GM18868 (cell line): Measurements from ENCODE around the gene KCNK3.
"Not testable (repeated sequence)": the region's sequence is repeated elsewhere in the genome, so short reads cannot be mapped to it uniquely, and the experiment has no call there.

Experiments used
- ATAC-seq: cut with Tn5 transposase; IDR thresholded peaks from one replicate; pipeline ENCODE4 v1.9.1; 2021; ENCODE audit warnings: mild to moderate bottlenecking, moderate library complexity; ENCODE audit not compliant: unreplicated experiment

Gene KCNK3

GRCh38 chr2:26729311-26729710 lies 36.8 kb downstream of the KCNK3 start:
- no peak for ATAC-seq

DNA sequence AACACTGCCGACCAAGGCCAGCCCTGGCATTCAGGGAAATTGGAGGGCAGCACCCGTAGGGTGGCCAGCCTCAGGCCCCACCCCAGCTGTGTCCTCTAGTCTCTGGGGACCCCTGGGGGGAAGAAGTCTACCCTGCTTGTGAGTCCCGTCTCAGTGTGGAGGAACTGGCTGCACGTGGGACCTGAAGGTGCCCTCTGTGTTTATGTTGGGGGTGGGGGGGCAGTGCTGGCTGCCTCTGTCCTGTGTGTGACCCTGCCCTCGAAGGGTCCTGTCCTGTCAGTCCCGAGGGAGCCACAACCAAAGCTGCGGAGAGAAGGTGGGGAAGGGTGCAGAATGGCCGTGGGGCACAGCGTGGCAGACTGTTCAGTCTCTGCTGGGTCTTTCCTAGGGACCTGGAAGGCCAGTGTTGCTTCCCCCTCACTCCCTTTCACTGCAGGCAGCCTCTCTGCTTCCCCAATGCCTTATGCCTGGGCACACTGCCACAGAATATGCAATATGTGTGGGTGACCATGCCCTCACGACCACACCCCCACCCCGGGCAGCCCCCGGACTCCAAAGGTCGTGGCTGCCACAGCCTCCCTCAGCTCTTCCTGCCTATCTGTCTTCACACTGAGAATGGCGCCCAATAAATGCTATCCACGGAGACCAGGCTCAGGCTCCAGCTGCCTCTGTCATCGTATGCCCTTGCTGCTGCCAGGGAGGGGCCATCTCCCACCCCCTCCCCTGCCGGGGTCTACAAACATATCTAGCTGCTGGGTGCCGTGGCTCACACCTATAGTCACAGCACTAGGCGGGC lies 38.2 kb downstream of the KCNK3 start:
- no peak for ATAC-seq

DNA sequence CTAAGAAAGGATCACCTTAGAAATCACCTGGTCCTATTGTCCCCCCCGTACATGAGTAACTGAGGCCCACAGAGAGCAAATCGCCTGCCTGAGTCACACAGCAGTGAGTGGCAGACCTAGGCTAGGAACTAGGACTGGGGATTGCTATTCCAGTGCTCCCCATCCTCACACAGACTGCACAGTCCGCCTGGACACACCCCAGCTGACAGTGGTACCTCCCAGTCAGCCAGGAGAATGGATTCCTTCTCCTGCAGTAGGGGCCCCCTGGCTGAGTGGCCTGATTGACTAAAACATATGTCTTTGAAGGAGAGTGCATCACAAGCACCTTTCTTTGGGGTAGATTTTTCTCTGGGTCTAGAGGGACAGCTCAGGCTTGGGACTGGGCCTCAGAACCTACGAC lies 39.2 kb downstream of the KCNK3 start:
- ATAC-seq: no peak

GRCh38 chr2:26732446-26732845 lies 39.9 kb downstream of the KCNK3 start:
- no peak for ATAC-seq

DNA sequence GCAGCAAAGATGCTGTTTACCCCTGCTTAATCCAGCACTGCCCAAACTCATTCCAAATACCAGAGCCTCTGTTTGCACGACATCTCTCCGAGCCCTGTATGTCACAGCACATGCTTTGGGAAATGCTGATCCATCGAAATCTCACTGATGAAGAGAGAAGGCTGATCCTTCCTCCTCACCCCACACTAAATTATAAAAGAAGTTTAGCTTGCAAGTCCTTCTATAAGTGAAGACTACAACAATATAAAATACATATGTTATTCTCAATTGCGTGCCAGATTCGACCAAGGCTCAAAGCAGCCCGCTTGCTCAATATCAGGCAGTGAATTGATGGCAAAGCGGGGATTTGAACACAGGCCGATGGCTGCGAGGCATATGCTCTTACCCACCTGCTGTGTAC lies 40.9 kb downstream of the KCNK3 start:
- ATAC-seq: no peak

- ATAC-seq: no peak
Measured at GRCh38 chr2:26735097-26735496, 42.6 kb downstream of the KCNK3 start.

DNA sequence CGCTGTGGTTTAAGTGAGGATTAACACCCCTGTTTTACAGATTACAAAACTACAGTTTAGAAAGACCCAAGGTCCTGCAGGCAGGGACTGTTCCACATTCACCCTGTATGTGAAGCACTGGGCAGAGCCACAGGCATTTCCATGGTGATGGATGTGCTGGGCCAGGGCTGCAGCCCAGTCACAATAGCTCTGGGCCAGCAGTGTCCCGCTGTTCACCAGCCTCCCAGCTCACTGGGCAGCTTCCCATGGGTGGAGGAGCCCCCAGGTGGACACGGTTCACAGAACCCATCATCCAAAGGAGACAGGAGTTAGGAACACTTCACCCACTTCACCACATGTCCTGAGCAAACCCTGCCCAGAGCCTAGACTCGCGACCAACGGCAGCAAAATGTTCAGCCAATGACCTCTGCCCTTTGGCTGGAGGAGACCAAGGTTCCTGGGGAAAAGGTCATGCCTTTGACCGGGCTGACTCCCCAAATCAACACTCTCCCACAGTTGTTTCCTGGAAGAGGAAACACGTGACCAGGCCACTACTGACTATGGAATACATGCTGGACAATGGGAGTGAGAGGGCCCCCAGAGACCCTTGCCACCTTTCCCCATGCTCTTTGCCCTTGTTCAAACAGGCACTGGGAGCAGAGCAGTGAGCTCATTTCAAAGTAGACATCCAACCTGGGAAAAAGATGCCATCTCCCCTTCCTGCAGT lies 43.5 kb downstream of the KCNK3 start:
- ATAC-seq: no peak

- no peak for ATAC-seq
Measured at GRCh38 chr2:26737221-26737620, 44.7 kb downstream of the KCNK3 start.

DNA sequence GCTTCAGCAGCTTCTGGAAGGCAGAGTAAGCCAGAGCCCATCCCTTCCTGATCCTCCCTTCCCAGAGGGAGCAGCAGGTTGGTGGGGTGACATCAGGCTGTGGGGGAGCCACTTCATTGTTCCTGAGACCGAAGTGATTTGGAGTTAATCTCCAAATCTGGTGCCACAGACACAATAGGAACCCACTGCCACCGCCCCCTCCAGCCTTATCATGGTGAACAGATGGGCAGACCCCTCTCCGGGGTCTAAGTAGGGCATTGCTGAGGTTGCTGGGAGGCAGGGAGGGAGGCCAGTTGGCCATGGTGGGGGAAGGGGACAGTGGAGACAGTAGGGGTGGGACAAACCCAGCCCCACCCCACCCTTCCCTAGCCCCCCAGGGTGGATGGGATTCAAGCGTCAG lies 46.0 kb downstream of the KCNK3 start:
- ATAC-seq: no peak

DNA sequence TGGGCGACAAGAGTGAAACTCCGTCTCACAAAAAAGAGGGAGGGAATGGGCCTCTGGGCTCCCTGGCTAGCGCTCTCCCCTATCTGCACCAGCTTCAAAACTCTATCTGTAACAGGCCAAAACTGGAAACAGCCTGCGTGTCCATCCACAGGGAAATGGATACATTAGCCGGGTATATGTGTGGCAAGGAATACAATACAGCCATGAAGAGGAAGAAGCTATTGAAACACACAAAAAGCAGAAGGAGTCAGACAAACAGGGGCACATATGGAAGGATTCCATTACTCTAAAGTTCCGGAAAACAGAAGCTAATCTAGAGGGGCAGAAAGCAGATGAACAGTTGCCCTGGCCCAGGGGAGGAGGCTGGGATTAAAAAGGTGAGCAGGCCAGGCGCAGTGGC lies 47.0 kb downstream of the KCNK3 start:
- no peak for ATAC-seq

- ATAC-seq: no peak
Measured at GRCh38 chr2:26740346-26740745, 47.8 kb downstream of the KCNK3 start.

- peak; percentile 61 for ATAC-seq
Measured at GRCh38 chr2:26740890-26741302, 48.4 kb downstream of the KCNK3 start.

DNA sequence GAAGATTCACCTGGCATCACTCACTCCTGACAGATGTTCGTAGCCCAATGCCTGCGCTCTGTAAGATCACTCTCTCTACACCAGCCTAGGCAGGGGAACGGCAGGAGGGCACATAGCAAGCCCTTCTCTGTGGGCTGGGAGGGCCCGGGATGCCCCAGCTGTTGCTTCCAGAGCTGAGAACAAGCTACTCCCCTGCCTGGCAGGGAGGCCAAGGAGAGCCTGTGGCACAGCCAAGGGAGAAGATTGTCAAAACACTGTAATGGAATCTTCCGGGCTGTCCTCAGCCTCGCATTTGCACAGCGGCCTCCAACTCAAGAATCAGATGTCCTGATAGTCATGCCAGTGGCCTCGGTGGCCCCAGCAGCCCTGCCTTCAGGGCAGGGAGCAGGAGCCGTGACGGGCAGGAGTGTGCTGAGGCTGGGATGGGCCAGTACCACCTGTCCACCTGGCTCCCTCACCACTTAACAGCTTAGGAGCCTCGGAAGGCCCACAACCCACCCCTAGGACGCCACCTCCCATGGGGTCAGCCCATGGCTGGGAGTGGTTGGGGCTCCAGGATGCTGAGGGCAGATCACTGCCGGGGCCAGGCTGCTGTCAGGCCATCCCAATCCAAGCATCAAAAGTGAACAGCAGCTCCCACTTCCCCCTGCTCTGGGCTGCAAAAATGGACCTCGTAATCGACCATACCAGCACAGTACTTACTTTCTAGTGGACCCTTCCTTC lies 49.7 kb downstream of the KCNK3 start:
- no peak for ATAC-seq

DNA sequence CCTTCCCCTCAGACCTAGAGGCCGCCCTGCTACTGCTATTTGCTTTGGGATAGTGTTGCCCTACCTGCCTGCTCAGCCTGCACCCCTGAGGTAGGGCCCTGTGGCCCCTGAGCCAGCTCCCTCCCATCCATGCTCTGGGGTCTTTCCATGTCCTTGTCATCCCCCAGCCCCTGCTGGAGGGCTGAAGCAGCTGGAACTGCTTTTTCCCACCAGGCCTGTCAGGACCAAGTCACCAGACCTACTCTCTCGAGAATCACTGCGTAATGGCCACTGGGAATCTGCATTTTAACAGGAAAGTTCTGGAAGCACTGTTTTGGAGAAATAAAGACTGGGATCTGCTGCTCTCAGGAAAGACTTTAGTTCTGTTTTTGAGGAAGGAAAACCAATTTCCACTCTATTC lies 51.3 kb downstream of the KCNK3 start:
- ATAC-seq: no peak

GRCh38 chr2:26744953-26745352 lies 52.4 kb downstream of the KCNK3 start:
- ATAC-seq: no peak

GRCh38 chr2:26745609-26746327 lies 53.2 kb downstream of the KCNK3 start:
- ATAC-seq: no peak

DNA sequence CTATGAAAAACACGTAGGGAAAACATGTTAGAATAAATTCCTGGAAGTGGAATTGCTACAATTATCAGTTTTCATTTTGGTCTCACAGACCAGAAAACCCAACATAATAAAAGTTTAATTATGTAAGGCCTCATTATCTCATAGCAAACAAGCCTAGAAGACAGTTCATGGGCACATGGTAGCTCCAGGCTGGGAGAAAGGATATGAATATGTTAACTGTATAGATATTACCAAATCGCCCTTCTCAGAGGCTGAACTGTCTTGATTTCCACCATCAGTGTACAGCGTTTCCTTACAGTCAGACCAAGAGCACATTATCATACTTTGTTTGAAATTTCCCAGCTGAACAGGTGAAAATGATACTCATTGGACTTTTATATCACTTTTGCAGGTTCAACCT lies 54.4 kb downstream of the KCNK3 start:
- ATAC-seq: no peak

GRCh38 chr2:26749787-26750420 lies 57.4 kb downstream of the KCNK3 start:
- not testable (repeated sequence) for ATAC-seq

GRCh38 chr2:26750467-26750866 lies 57.9 kb downstream of the KCNK3 start:
- ATAC-seq: not testable (repeated sequence)

DNA sequence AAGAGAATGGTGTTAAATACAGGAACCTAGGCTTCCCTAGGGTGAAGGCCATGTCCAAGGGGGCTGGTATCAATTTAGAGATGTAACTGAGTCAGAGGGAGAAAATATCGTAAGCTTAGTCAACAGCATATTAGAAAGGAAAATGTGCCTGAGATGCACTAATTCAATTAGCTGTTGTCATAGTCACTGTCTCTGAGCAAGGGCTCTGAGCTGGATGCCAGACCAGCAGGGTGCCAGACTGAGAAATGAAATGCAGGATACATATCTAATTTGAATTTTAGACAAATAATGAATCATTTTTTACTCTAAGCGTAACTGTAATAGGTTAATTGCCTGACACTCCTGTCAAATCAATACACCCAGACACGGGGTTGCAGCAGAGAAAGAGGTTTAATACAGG lies 60.1 kb downstream of the KCNK3 start:
- no peak for ATAC-seq

DNA sequence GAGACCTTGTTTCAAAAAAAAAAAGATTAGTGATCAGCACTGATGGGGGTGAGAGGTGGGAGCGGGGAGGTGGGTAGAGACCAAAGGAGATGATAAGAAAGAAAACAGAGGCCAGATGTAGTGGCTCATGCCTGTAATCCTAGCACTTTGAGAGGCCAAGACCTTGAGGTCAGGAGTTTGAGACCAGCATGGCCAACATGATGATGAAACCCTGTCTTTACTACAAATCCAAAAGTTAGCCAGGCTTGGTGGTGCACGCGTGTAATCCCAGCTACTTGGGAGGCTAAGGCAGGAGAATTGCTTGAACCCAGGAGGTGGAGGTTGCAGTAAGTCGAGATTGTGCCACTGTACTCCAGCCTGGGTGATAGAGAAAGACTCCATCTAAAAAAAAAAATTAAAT lies 62.0 kb downstream of the KCNK3 start:
- ATAC-seq: no peak
